ENCODE data around the gene FRAS1.
"Not testable (repeated sequence)": the region's sequence is repeated elsewhere in the genome, so short reads cannot be mapped to it uniquely, and the experiment has no call there.

- not testable (repeated sequence) for TF ChIP-seq CTCF (IDR thresholded peaks at IDR 0.05); FOXJ3 (CRISPR knock-in tag; IDR thresholded peaks at IDR 0.05; ENCODE audit: borderline replicate concordance); SP1 (CRISPR knock-in tag; conservative IDR thresholded peaks at IDR 0.05); MAX (CRISPR knock-in tag; IDR thresholded peaks at IDR 0.05); ZNF512 (CRISPR knock-in tag; IDR thresholded peaks at IDR 0.05; ENCODE audit: borderline replicate concordance)
Measured at GRCh38 chr4:78125834-78126331, 68.8 kb downstream of the FRAS1 start.

Data from WTC11 (cell line).